NCI-H1092 treated with DMSO at 0.1 percent for 48 hours (cell line): ENCODE measurements around the gene IRF9.
"Not testable (repeated sequence)": the region's sequence is repeated elsewhere in the genome, so short reads cannot be mapped to it uniquely, and the experiment has no call there.

Source experiments
- DNase-seq: peaks from one replicate; lab custom pipeline; 2025; lab: John Stamatoyannopoulos, UW

Gene IRF9

DNA sequence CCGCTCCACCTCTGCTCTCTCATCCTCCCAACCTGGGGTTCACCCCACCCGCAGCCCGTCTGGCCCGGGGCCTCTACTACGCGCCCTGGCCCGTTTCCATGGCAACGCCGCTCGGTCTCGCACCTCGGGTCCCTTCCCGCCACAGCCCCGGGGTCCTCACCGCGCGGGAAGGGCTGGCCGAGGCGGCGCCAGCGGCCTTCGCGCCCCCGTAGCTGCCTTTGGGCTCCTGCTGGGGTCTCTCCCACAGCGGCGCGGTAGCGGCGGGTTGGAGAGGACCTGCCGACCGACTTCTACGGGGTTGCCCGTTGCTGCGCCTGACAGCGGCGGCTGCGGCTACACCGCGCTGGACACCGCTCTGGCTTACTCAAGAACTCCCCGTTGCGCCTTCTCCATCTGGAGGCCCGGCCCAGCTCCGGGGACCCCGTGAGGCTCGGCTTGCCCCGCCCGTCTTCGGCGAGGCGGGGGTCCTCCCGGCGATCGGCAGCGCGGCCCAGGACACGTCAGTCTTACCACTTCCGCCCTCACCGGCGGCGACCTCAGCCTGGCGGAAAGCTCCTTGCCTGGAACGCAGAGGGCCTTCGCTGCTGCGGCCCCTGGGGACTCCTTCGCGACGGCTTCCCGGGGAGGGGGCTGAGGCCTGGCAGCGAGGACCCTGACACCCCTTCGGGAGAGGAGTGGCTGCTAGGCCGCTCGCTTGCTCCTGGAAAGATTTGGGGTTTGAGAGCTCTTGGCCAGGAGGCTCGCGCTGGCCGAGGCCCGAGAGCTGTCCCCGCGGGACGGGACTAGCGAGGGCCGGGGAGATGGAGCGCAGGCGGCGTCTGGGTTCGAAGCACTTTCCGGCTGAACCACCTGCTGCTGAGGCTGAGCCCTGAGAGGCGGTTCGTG lies 34.4 kb downstream of the IRF9 start, which contains the start of gene TM9SF1:
Gene TM9SF1 (minus strand): TSS at position 256 of the 885 bp plus-strand sequence. CDS start 422 bp downstream, outside the sequence.
- peak; percentile 89 for DNase-seq

DNA sequence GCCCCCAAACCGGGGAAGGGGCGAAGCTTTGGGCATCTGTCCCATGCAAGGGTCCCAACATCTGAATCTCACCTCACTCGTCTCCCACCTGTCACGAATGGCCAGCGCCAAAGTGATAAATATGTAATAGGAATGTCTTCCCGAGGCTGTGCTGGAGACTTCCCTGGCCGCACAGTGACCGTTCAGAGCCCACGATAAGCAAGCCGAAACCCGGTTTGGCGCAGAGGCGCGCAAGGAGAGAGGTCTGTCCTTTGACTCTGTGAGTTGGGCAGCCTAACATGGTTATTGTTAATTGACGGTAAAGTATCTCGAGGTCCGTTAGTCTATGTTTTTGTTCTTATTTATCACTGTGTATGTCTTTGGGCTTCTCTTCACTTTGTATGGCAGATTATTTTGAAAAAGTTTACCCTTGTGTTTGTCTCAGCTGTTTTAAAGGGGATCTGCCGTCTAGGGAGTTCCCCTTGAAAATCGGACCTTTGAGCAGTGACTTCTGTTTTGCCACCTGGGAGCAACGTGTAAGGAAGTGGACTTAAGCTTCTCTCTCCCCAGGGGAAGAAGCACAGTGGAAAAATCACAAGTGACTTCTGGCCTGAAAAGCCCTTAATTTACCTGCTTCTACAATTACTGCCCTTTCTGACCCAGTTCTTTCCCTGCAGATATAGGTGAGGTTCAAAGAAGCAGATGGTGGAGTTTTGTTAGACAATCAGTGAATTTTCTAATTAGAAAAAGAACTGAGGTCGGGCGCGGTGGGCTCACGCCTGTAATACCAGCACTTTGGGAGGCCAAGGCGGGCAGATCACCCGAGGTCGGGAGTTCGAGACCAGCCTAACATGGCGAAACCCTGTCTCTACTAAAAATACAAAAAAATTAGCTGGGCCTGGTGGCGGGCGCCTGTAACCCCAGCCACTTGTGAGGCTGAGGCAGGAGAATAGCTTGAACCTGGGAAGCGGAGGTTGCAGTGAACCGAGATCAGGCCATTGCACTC lies 35.3 kb downstream of the IRF9 start:
- DNase-seq, result peak; percentile 64

- no peak for DNase-seq
Observed at GRCh38 chr14:24197056-24197450, 36.0 kb downstream of the IRF9 start.

DNA sequence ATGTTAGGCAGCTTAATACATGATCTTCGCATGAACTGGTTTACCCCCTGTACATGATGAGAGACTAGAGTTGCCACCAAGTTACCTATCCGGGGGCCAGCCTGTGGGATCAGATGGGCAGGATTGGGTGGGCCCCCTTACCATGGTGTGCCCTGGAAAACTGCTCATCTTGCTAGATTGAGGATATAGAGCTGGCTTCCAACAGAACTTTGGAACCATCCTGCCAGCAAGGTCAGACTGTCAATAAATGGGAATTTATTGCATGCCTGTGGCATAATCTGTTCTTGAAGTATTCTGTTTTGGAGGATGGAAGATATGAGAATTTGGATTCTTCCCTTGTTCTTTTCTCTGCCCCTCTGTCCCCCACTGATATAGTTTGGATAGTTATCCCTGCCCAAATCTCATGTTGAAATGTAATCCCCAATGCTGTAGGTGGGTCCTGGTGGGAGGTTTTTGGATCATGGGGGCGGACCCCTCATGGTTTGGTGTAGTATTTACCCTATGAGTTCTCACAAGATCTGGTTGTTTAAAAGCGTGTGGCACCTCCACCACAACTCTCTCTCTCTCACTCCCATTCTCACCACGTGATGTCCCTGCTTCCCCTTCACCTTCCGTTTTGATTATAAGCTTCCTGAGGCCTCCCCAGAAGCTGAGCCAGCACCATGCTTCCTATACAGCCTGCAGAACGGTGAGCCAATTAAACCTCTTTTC lies 37.9 kb downstream of the IRF9 start:
- no peak for DNase-seq

DNA sequence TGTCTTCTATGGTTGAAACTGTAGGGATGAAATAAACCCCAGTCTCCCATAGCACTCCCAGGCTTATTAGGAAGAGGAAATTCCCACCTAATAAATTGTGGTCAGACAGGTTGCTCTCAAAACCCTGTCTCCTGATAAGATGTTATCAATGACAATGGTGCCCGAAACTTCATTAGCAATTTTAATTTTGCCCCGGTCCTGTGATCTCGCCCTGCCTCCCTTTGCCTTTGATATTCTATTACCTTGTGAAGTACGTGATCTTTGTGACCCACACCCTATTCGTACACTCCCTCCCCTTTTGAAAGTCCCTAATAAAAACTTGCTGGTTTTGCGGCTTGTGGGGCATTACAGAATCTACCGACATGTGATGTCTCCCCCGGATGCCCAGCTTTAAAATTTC lies 41.5 kb downstream of the IRF9 start:
- DNase-seq, result not testable (repeated sequence)

DNA sequence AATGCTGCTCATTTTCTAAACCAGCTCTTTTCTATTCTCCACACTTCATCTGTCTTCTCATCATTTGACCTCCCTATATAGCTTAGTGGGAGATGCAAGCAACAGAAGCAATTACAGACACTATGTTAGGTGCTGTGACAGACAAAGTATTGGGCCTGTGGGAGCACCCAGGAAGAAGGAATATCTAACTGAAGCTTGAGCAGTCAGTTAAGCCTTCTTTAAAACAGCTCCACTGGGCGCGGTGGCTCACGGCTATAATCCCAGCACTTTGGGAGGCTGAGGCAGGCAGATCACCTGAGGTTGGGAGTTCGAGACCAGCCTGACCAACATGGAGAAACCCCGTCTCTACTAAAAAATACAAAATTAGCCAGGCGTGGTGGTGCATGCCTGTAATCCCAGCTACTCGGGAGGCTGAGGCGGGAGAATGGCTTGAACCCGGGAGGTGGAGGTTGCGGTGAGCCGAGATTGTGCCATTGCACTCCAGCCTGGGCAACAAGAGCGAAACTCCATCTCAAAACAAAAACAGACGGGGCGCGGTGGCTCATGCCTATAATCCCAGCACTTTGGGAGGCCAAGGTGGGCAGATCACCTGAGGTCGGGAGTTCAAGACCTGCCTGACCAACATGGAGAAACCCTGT lies 42.3 kb downstream of the IRF9 start:
- DNase-seq, result not testable (repeated sequence)

- no peak for DNase-seq
Observed at GRCh38 chr14:24204163-24205146, 43.4 kb downstream of the IRF9 start.

- DNase-seq, result no peak
Observed at GRCh38 chr14:24206260-24207103, 45.4 kb downstream of the IRF9 start.

- no peak for DNase-seq
Observed at GRCh38 chr14:24207104-24207551, 46.1 kb downstream of the IRF9 start.

DNA sequence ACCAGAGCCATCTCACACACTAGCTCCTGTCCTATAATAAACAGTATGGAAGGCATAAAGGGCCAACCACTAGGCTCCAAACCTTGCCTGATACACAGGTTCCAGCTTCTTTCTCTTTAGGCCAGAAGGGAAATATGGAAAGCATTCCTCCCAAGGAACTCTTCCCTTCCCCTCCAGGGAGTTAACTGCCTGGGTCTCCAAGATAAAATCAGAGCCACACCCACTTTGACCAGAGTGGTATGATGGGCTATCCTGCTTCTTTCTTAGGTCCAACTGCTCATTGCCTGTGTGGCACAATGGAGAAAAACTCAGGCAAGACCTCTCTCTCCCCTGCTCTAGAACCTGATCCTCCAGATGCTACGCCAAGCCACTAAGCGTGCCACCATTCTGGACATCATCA lies 46.6 kb downstream of the IRF9 start:
- no peak for DNase-seq

- no peak for DNase-seq
Observed at GRCh38 chr14:24211311-24211710, 50.2 kb downstream of the IRF9 start.

DNA sequence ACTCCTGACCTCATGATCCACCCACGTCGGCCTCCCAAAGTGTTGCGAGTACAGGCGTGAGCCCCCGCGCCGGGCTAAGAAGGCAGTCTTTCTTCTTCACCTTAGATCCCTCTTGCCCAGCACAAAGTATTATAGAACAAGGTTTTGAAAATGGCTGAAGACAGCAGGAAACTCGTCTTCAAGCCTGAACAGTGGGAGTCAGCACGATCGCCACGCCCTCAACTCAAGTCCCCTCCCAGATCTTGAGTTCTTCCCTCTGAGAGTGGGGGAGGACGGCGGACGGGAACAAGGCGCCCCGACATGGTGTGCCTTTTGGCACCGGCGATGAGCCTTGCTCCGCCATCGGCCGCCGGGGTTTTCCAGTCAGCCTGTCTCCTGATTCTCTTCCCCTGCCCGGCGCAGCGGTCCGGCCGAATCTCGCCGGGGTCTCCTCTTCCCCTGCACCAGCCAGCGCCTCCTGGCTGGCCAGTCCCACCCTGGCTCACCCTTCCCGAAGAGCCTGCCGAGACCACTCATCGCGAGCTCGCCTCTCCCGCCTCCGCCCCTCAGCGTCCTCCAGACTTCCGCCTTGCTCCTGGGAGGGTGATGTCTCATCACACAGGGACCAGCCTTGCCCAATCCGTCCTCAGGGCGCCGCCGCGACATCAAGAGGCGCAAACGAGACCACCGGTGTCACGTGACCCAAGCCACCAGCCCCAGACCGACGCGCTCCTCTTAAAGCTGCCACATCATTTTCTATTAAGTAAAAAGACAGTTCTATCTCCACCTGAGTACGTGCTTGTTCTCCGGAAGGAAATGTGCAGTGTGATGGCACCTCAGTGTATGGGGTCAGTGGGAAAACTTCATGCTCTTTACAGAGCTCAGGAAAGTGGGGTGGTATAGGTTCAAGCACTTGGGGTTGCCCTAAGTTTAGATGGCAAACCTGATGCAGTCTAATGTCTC lies 52.1 kb downstream of the IRF9 start, which contains the start of gene CHMP4A:
Gene CHMP4A (minus strand): TSS at position 565 of the 942 bp plus-strand sequence. CDS start 49 bp downstream, at position 516.
- peak; percentile 97 for DNase-seq

DNA sequence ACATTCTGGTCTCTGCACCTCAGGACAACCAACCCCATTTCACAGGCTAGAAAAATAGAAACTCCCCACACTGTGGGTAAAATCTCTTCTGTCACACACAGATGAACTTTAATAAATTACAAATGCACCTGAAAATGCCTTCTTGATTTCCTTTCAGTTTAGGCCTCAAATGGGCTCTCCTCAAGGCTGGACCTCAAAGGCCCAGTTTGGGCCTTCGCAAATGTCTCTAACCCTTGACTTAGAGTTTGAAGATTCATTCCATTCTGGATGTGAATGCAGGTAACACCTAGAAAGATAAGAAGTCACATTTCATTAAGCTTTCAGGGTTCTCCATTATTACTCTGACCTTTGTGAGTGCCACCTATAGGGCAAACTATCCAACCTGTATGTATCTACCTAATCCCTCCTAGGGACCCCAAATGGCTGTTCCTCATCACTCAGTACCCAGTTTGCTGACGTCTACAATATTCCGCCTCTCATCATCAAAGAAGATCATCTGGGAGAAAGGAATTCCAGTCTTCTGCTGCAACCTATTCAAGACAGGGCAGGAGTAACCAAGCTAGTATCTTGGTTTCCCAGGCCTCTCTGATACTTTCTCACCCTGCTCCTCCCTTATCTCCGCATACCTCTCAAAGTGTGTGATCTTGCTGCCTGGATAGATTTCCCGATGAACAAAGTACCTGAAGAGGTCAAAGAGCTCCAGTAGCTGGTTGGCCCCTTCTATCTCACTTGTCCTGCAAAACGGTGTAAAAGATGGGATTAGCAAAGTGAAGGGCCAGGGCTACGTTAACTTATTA lies 53.0 kb downstream of the IRF9 start:
- DNase-seq, result no peak

GRCh38 chr14:24215495-24216344 lies 54.7 kb downstream of the IRF9 start, which contains the start of gene MDP1:
Gene MDP1 (minus strand): TSS chr14:24216066. CDS start chr14:24215955, 111 bp downstream.
- peak; percentile 92 for DNase-seq
